K562 (cell line): ENCODE data around the gene KIZ. TPM values are rescaled to one million over a fixed set of nuclear protein-coding genes. Genes with fewer than 3 reads are reported as not detected.

Experiments
- ATAC-seq: fragments of 200-7000 bp; cut with Tn5 transposase; 3 replicates; pipeline ENCODE4 v1.9.1; 2020; ENCODE audit warnings: moderate library complexity
- BruUV-seq: library from RNA; stranded (reverse); fragments of 400-500 nt; replicated peaks from 2 replicates; lab custom pipeline; 2021; lab: Mats Ljungman, UMichigan
- CTCF ChIA-PET: fragments of 300-600 bp; formaldehyde crosslinking; extraction: SDS; loops from one replicate; lab custom pipeline; 2021; ENCODE audit warnings: low intra/inter-chr PET ratio; lab: Yijun Ruan, JAX
- POLR2A ChIA-PET: fragments of 300-600, 350-650 bp; sonication (Branson Sonifier 250); formaldehyde crosslinking; extraction: SDS; loops from one replicate; lab custom pipeline; 2021; ENCODE audit warnings: antibody characterized with exemption, inconsistent platforms; lab: Yijun Ruan, JAX
- DNase-seq, 4 experiments: peaks; one replicate each; pipeline versions ENCODE4 v3.0.0 to v3.0.0-alpha.2; 2011 to 2018; ENCODE audit warnings: low spot score in 3 of 4, mixed read lengths in 3 of 4; ENCODE audit errors: extremely low read depth in 1 of 4
- FAIRE-seq: peaks from 2 replicates; lab custom pipeline; 2011; peaks lifted over from hg19 to GRCh38; lab: Jason Lieb, UNC
- H2AFZ ChIP-seq: 2 replicates; pipeline ENCODE4 v1.6.0; 2011; ENCODE audit warnings: low read depth, low read length, control low read depth, inconsistent platforms
- H3K27ac ChIP-seq: fragments of 200-600 bp; 3 replicates; pipeline ENCODE4 v1.8.0; 2011; ENCODE audit warnings: low read depth, mild to moderate bottlenecking, control low read depth, inconsistent platforms, low read length, moderate library complexity, mixed read lengths; ENCODE audit errors: extremely low read depth
- H3K27me3 ChIP-seq, 2 experiments: fragments of 300-600 bp in 1 of 2; 2 replicates in 1 of 2; 3 replicates in 1 of 2; pipeline versions ENCODE4 v1.6.0 to v1.8.0; 2011; ENCODE audit warnings: inconsistent platforms in 2 of 2, low read length in 2 of 2, mild to moderate bottlenecking in 1 of 2, mixed read lengths in 1 of 2, moderate library complexity in 1 of 2; ENCODE audit not compliant: control insufficient read depth in 2 of 2, insufficient read depth in 2 of 2
- H3K36me3 ChIP-seq: fragments of 300-600 bp; 3 replicates; pipeline ENCODE4 v1.8.0; 2011; ENCODE audit warnings: mild to moderate bottlenecking, low read length, inconsistent platforms; ENCODE audit not compliant: control insufficient read depth, insufficient read depth
- H3K4me1 ChIP-seq, 2 experiments: fragments of 200-600 bp in 1 of 2; replicated peaks in 1 of 2; 2 replicates in 1 of 2; 3 replicates in 1 of 2; pipeline versions ENCODE4 v1.5.1 to v1.8.0; 2011; ENCODE audit warnings: inconsistent platforms in 2 of 2, low read length in 2 of 2, mild to moderate bottlenecking in 1 of 2, mixed read lengths in 1 of 2, moderate library complexity in 1 of 2; ENCODE audit not compliant: control insufficient read depth in 2 of 2, insufficient read depth in 2 of 2
- H3K4me2 ChIP-seq: 2 replicates; pipeline ENCODE4 v1.6.1; 2011; ENCODE audit warnings: low read length, control low read depth, inconsistent platforms, mixed read lengths; ENCODE audit not compliant: insufficient read depth
- H3K4me3 ChIP-seq: fragments of 200-600 bp; sonication (generic), shearing (Covaris generic); 2 replicates; pipeline ENCODE4 v1.5.1; 2016; ENCODE audit warnings: control low read depth, inconsistent platforms
- H3K79me2 ChIP-seq: fragments of 200-600 bp; 3 replicates; pipeline ENCODE4 v1.8.0; 2011; ENCODE audit warnings: low read length, inconsistent platforms; ENCODE audit not compliant: control insufficient read depth, insufficient read depth
- H3K9ac ChIP-seq, 2 experiments: 2 replicates each; pipeline versions ENCODE4 v1.6.0 to v1.6.1; 2011; ENCODE audit warnings: low read depth in 2 of 2, low read length in 2 of 2, control low read depth in 1 of 2, inconsistent platforms in 1 of 2, mild to moderate bottlenecking in 1 of 2, mixed read lengths in 1 of 2; ENCODE audit not compliant: insufficient read depth in 1 of 2
- H3K9me1 ChIP-seq: one replicate; pipeline ENCODE4 v1.6.0; 2011; ENCODE audit warnings: inconsistent platforms, mild to moderate bottlenecking, low read length, moderate library complexity; ENCODE audit not compliant: control insufficient read depth, insufficient read depth
- H3K9me3 ChIP-seq: replicated peaks from 2 replicates; pipeline ENCODE4 v1.5.1; 2011; ENCODE audit warnings: low read depth, low read length, inconsistent platforms; ENCODE audit not compliant: control insufficient read depth, insufficient read depth
- H4K20me1 ChIP-seq: replicated peaks from 2 replicates; pipeline ENCODE4 v1.6.1; 2011; ENCODE audit warnings: low read length, inconsistent platforms, mixed read lengths; ENCODE audit not compliant: control insufficient read depth, insufficient read depth
- ADNP ChIP-seq: fragments of 200-800 bp; sonication (Bioruptor generic); IDR thresholded peaks from 2 replicates; pipeline ENCODE4 v1.6.1; 2016; ENCODE audit warnings: missing genetic modification characterization, missing compliant biosample characterization
- ARID4B ChIP-seq: sonication (generic); formaldehyde crosslinking; IDR thresholded peaks from 2 replicates; pipeline ENCODE4 v1.8.0; 2022; ENCODE audit warnings: mild to moderate bottlenecking, missing genetic modification reagents
- BRF1 ChIP-seq: IDR thresholded peaks from 3 replicates; pipeline ENCODE4 v1.6.1; 2011; ENCODE audit warnings: borderline replicate concordance, mild to moderate bottlenecking; ENCODE audit not compliant: insufficient read length; ENCODE audit errors: extremely low read depth
- CBFA2T3 ChIP-seq: fragments of 450-650 bp; IDR thresholded peaks from 2 replicates; pipeline ENCODE4 v1.6.1; 2017
- CBX3 ChIP-seq, 2 experiments: IDR thresholded peaks; 1 replicate in 1 of 2; 2 replicates in 1 of 2; pipeline ENCODE4 v1.6.1; 2012; ENCODE audit warnings: inconsistent platforms in 2 of 2, low read length in 2 of 2, borderline replicate concordance in 1 of 2, control low read depth in 1 of 2
- CTBP1 ChIP-seq: fragments of 450-650 bp; IDR thresholded peaks from 2 replicates; pipeline ENCODE4 v1.6.1; 2016; ENCODE audit warnings: borderline replicate concordance
- NBN ChIP-seq: fragments of 450-650 bp; IDR thresholded peaks from 2 replicates; pipeline ENCODE4 v1.6.1; 2016; ENCODE audit warnings: low read depth, mild to moderate bottlenecking
- NFIX ChIP-seq: fragments of 250-450 bp; sonication (Bioruptor Pico); IDR thresholded peaks from 2 replicates; pipeline ENCODE4 v1.4.0; 2020; ENCODE audit warnings: low read depth, mild to moderate bottlenecking, moderate library complexity
- PHF8 ChIP-seq: fragments of 200-600 bp; sonication (generic); IDR thresholded peaks from 2 replicates; pipeline ENCODE4 v1.6.1; 2012; ENCODE audit warnings: mixed run types, mild to moderate bottlenecking, inconsistent platforms, low read length, moderate library complexity, borderline replicate concordance
- RB1 ChIP-seq: fragments of 450-650 bp; IDR thresholded peaks from 2 replicates; pipeline ENCODE4 v1.6.1; 2017; ENCODE audit warnings: low read depth, mild to moderate bottlenecking
- SMARCA5 ChIP-seq: fragments of 450-650 bp; IDR thresholded peaks from 2 replicates; pipeline ENCODE4 v1.6.1; 2016
- TAF15 ChIP-seq: fragments of 200-400 bp; formaldehyde crosslinking; IDR thresholded peaks from 2 replicates; pipeline ENCODE4 v1.6.1; 2017; ENCODE audit warnings: mild to moderate bottlenecking, low read depth, low read length, moderate library complexity
- ZKSCAN8 ChIP-seq: fragments of 200-800 bp; sonication (Bioruptor generic); IDR thresholded peaks from 2 replicates; pipeline ENCODE4 v1.6.1; 2016; ENCODE audit warnings: missing genetic modification characterization, missing compliant biosample characterization
- ZNF23 ChIP-seq: fragments of 250-450 bp; sonication (Bioruptor Pico); IDR thresholded peaks from 2 replicates; pipeline ENCODE4 v1.4.0; 2020; ENCODE audit warnings: mild to moderate bottlenecking
- WGBS: fragments of 100-300 bp; shearing (Covaris generic); methylation state at CpG from one replicate; pipeline ENCODE4 v1.1.6; 2016; ENCODE audit warnings: low coverage, mixed read lengths; ENCODE audit not compliant: insufficient coverage; ENCODE audit errors: missing lambda C conversion rate; 5-methylcytosine and 5-hydroxymethylcytosine counted together
- in situ Hi-C: fragments of 300-500 bp; cut with MboI; formaldehyde crosslinking; loops from 4 replicates; pipeline ENCODE4 v1.15.0; 2018; ENCODE audit warnings: inconsistent platforms, mixed read lengths
- intact Hi-C: fragments of 100-400 bp; cut with micrococcal nuclease; formaldehyde crosslinking; loops from 2 replicates; pipeline ENCODE4 v1.14.2; 2022
- polyA plus RNA-seq, 8 experiments: library from polyadenylated mRNA; depleted of rRNA in 4 of 8; stranded (reverse) in 5 of 8; unstranded in 3 of 8; fragments of >200 nt; fragmentation: Nextera tagmentation in 2 of 8; fragmentation: Illumina TruSeq in 1 of 8; extraction: Ambion mirVana in 2 of 8; extraction: Trizol in 1 of 8; gene quantifications; 2 replicates each; pipeline versions ENCODE4 v1.2.1 to v1.2.3, GENCODE V29; 2011 to 2014; ENCODE audit warnings: inconsistent platforms in 1 of 8, missing spikeins in 1 of 8
- total RNA-seq, 7 experiments: library from RNA; depleted of rRNA in 6 of 7; stranded (reverse); fragments of >200 nt in 6 of 7; fragmentation: Illumina TruSeq in 2 of 7; extraction: Trizol in 2 of 7; gene quantifications; 2 replicates each; pipeline versions ENCODE4 v1.2.1 to v1.2.3, GENCODE V29; 2011 to 2021; ENCODE audit warnings: low replicate concordance in 1 of 7

The KIZ gene
- total and polyA plus RNA-seq, 9 of the 15 experiments (the other 6 are each of a cell fraction or from before 2014, with no cell fraction given): 4.9 to 21.1 (median 13.5) TPM

GRCh38 chr20:21230686-21231085 lies 104.8 kb downstream of the KIZ start:
- H3K27ac ChIP-seq: no peak overlapping the region
- BruUV-seq: no TSS peak
- WGBS: 55% methylated on average over 4 of the region's 4 CpGs
- FAIRE-seq (no peak), ATAC-seq (no peak), DNase-seq (no peak)
- H3K27me3 ChIP-seq: no peaks in the 10 kb centered on the region
- no peak overlapping the region for H3K4me3 ChIP-seq
- no peaks in the 10 kb centered on the region for H3K79me2 ChIP-seq
- H3K4me1 ChIP-seq: no peaks in the 10 kb centered on the region
- no peaks in the 10 kb centered on the region for H4K20me1 ChIP-seq
- no peak overlapping the region for H3K4me2 ChIP-seq
- ChIA-PET POLR2A (interaction anchor here (0.8 kb wide), 1 partner anchor 265 kb away, joined by 3 read pairs; no protein-coding TSS in a partner anchor), CTCF (no interaction called here)
- no peaks in the 10 kb centered on the region for H3K36me3 ChIP-seq
- intact Hi-C loops (loop anchor here (5.0 to 10.0 kb wide), 2 partner anchors 176 to 368 kb away; no protein-coding TSS in a partner anchor), in situ Hi-C loops (no loop called here)
- H3K9me3 ChIP-seq: no peaks in the 10 kb centered on the region
- no peak overlapping the region for H3K9ac ChIP-seq
- TF ChIP-seq CBFA2T3 (no peak), NBN (no peak), CTBP1 (no peak), NFIX (no peak), BRF1 (no peak), ARID4B (CRISPR knock-in tag) (no peak), TAF15 (no peak), CBX3 (IDR thresholded peaks at IDR 0.05; ENCODE audit: borderline replicate concordance in 1 of 2, low read length in 2 of 2) (no peak), ADNP (tag) (no peak), RB1 (no peak), ZNF23 (no peak), ZKSCAN8 (CRISPR knock-in tag) (no peak), PHF8 (no peak), SMARCA5 (no peak)
- TF ChIP-seq, all 486 proteins: peak for 0
- no peak overlapping the region for H2AFZ ChIP-seq
- H3K9me1 ChIP-seq: no peaks in the 10 kb centered on the region
